Osteocyte (in vitro differentiated cells): Measurements from ENCODE around the gene RPL13. TPM values are rescaled to one million over a fixed set of nuclear protein-coding genes. Genes with fewer than 3 reads are reported as not detected.
A peak's percentile ranks its signal among the peaks of the same experiment; 100 is the strongest.

Source experiments
- DNase-seq: peaks from one replicate; pipeline ENCODE4 v3.0.0; 2021; ENCODE audit warnings: mixed read lengths; ENCODE audit not compliant: unreplicated experiment; ENCODE audit errors: extremely low spot score
- H3K27ac Mint-ChIP-seq: one replicate; pipeline ENCODE4 v1.8.0; 2021; ENCODE audit warnings: mild to moderate bottlenecking, mixed read lengths; ENCODE audit not compliant: unreplicated experiment
- H3K27me3 Mint-ChIP-seq: one replicate; pipeline ENCODE4 v1.8.0; 2021; ENCODE audit warnings: mixed read lengths; ENCODE audit not compliant: unreplicated experiment
- H3K36me3 Mint-ChIP-seq: one replicate; pipeline ENCODE4 v1.8.0; 2021; ENCODE audit warnings: mixed read lengths; ENCODE audit not compliant: unreplicated experiment
- H3K4me1 Mint-ChIP-seq: one replicate; pipeline ENCODE4 v1.8.0; 2021; ENCODE audit warnings: mixed read lengths; ENCODE audit not compliant: unreplicated experiment
- H3K4me3 Mint-ChIP-seq: one replicate; pipeline ENCODE4 v1.8.0; 2021; ENCODE audit warnings: mild to moderate bottlenecking, moderate library complexity, mixed read lengths; ENCODE audit not compliant: unreplicated experiment
- H3K9me3 Mint-ChIP-seq: one replicate; pipeline ENCODE4 v1.8.0; 2021; ENCODE audit warnings: mixed read lengths; ENCODE audit not compliant: unreplicated experiment
- CTCF ChIP-seq: fragments of 200-600 bp; sonication (generic); IDR thresholded peaks from 2 replicates; pipeline ENCODE4 v1.5.0; 2021; ENCODE audit warnings: antibody characterized with exemption, mild to moderate bottlenecking, moderate library complexity
- total RNA-seq: library from RNA; stranded (reverse); gene quantifications from 2 replicates; pipeline ENCODE4 v1.2.1, GENCODE V29; 2021

RPL13 gene
- total RNA-seq, 1 donor from 2014 or later, result 1,785 TPM

DNA sequence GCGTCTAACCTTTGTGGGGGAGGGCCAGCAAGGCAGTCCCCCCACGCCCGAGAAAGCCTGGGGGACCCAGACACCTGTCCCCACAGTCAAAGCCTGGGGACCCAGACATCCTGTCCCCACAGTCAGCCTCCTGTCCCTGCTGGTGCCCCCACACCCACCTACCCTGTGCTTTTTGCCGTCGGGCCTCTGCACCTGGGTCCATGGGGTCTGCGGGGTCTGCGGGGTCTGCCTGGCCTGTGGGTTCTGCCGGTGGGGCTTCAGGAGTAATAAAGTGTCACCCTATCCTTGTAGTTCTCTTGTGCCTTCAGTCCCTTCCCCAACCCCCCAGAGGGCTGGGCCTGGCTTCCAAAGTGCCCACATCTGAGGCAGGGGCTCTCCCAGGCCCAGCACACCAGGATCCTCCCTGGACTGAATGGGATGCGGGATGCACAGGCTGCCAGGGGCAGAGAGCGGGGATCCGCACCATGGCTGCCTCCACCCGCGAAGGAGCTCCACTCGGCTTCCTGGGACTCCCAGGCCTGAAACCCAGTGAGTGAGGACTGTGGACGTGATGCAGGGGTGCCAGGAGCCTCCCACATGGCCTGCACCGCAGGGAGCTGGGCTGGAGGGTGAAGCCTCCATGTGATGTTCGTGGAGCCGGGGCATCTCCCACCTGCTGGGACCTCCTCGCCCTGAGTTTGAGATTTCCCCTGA lies 36.6 kb downstream of the RPL13 start:
- no peak overlapping the region for H3K4me3 Mint-ChIP-seq
- no peaks in the 10 kb centered on the region for H3K9me3 Mint-ChIP-seq
- no peak for TF ChIP-seq CTCF
- no peak overlapping the region for H3K27ac Mint-ChIP-seq
- no peaks in the 10 kb centered on the region for H3K27me3 Mint-ChIP-seq
- no peaks in the 10 kb centered on the region for H3K36me3 Mint-ChIP-seq
- peaks cover 15% of the 10 kb centered on the region for H3K4me1 Mint-ChIP-seq
- DNase-seq, result no peak

DNA sequence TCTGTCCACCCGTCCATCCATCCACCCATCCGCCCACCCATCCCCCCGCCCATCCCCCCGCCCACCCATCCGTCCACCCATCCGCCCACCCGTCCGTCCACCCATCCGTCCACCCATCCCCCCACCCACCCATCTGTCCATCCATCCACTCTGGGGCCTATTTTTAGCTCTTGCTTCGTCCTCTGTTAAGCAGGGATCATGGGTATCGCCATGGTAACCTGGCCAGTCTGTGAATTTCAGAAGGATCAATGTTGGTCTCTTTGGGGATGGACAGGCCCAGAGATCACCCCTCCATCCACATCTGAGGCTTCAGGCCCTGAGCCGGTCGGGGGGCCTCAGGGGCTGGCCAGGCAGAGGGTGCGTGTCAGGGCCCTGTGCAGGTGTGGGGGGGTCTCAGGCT lies 37.7 kb downstream of the RPL13 start:
- no peaks in the 10 kb centered on the region for H3K9me3 Mint-ChIP-seq
- H3K36me3 Mint-ChIP-seq, result no peaks in the 10 kb centered on the region
- no peak for TF ChIP-seq CTCF
- no peaks in the 10 kb centered on the region for H3K27me3 Mint-ChIP-seq
- no peak overlapping the region for H3K4me3 Mint-ChIP-seq
- H3K27ac Mint-ChIP-seq, result no peak overlapping the region
- peaks cover 26% of the 10 kb centered on the region for H3K4me1 Mint-ChIP-seq
- DNase-seq, result no peak

DNA sequence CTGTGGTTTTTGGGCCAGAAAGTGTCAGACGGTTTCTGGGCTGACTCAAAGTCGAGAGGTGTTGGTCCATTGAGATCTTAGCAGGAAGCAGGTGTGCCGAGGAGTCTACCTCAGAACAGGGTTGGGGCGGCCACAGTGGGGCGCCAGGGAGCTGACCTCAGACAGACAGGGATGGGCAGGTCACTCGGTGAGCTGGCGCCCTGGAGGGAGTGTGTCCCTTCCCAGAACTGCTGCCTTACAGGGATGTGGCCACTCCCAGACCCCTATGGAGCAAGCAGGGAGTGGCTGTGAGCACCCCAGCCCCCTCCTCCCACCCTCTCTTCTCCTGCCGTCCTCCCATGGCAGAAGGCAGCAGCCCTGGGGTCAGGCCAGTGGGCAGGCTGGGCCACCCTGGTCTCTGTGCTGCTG lies 39.0 kb downstream of the RPL13 start:
- Mint-ChIP-seq H3K4me3 (no peak overlapping the region), H3K27me3 (no peaks in the 10 kb centered on the region), H3K27ac (no peak overlapping the region), H3K9me3 (no peaks in the 10 kb centered on the region), H3K4me1 (peaks cover 26% of the 10 kb centered on the region), H3K36me3 (no peaks in the 10 kb centered on the region)
- DNase-seq, result no peak
- TF ChIP-seq CTCF, result peak; percentile 27

- DNase-seq, result no peak
- Mint-ChIP-seq H3K9me3 (no peaks in the 10 kb centered on the region), H3K4me3 (no peak overlapping the region), H3K27me3 (no peaks in the 10 kb centered on the region), H3K27ac (no peak overlapping the region), H3K36me3 (no peaks in the 10 kb centered on the region), H3K4me1 (peaks cover 26% of the 10 kb centered on the region)
- TF ChIP-seq CTCF, result no peak
These were observed 39.4 kb downstream of the RPL13 start for GRCh38 chr16:89599902-89600301.

DNA sequence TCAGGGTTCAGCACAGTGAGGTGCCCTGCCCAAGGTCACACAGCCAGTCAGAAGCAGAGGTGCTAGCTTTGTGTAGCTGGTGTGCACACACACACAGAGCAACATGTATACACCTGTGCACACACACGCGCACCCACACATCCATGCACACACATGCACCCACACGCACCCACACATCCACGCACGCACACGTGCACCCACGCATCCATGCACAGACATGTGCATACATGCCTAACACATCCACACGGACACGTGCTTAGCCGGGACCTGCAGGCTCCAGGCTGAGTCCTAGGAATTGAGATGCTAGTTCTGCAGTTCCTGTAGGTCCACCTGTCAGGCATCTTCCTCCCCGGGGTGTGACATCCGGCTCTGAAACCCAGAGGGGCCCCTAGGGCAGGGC lies 39.9 kb downstream of the RPL13 start:
- H3K36me3 Mint-ChIP-seq, result no peaks in the 10 kb centered on the region
- DNase-seq, result no peak
- no peak overlapping the region for H3K27ac Mint-ChIP-seq
- no peak overlapping the region for H3K4me3 Mint-ChIP-seq
- H3K27me3 Mint-ChIP-seq, result no peaks in the 10 kb centered on the region
- H3K4me1 Mint-ChIP-seq, result peaks cover 26% of the 10 kb centered on the region
- H3K9me3 Mint-ChIP-seq, result no peaks in the 10 kb centered on the region
- TF ChIP-seq CTCF, result no peak
